H9 (cell line): Measurements from ENCODE around the gene WRAP73. TPM values are rescaled to one million over a fixed set of nuclear protein-coding genes. Genes with fewer than 3 reads are reported as not detected.

Source experiments
- DNase-seq: peaks from one replicate; pipeline ENCODE4 v3.0.0-alpha.2; 2017
- H2AFZ ChIP-seq: one replicate; pipeline ENCODE4 v1.6.1; 2013; ENCODE audit warnings: mild to moderate bottlenecking, low read length, control low read depth, moderate library complexity
- H2AK5ac ChIP-seq: 2 replicates; pipeline ENCODE4 v1.6.1; 2013; ENCODE audit warnings: low read length, control low read depth, mixed read lengths; ENCODE audit not compliant: insufficient read length
- H2BK120ac ChIP-seq: one replicate; pipeline ENCODE4 v1.6.1; 2013; ENCODE audit warnings: low read depth, mild to moderate bottlenecking, low read length, control low read depth, inconsistent platforms; ENCODE audit not compliant: poor library complexity, severe bottlenecking
- H2BK12ac ChIP-seq: 2 replicates; pipeline ENCODE4 v1.6.1; 2013; ENCODE audit warnings: low read length, control low read depth, mixed read lengths, low read depth; ENCODE audit not compliant: insufficient read length
- H2BK15ac ChIP-seq: 2 replicates; pipeline ENCODE4 v1.6.1; 2013; ENCODE audit warnings: low read depth, low read length, control low read depth
- H2BK20ac ChIP-seq: one replicate; pipeline ENCODE4 v1.6.1; 2013; ENCODE audit warnings: low read depth, mild to moderate bottlenecking, low read length, control low read depth, inconsistent platforms; ENCODE audit not compliant: poor library complexity, severe bottlenecking
- H2BK5ac ChIP-seq: 2 replicates; pipeline ENCODE4 v1.6.1; 2013; ENCODE audit warnings: low read length, control low read depth, mixed read lengths; ENCODE audit not compliant: insufficient read length
- H3K14ac ChIP-seq: 2 replicates; pipeline ENCODE4 v1.6.1; 2013; ENCODE audit warnings: low read length, control low read depth; ENCODE audit not compliant: insufficient read depth
- H3K18ac ChIP-seq: 2 replicates; pipeline ENCODE4 v1.6.1; 2013; ENCODE audit warnings: low read depth, mild to moderate bottlenecking, mixed read lengths, low read length, control low read depth; ENCODE audit not compliant: insufficient read length
- H3K23ac ChIP-seq: 2 replicates; pipeline ENCODE4 v1.6.1; 2013; ENCODE audit warnings: low read length, control low read depth, mixed read lengths, low read depth; ENCODE audit not compliant: insufficient read length
- H3K23me2 ChIP-seq: 2 replicates; pipeline ENCODE4 v1.6.1; 2013; ENCODE audit warnings: low read depth, mild to moderate bottlenecking, mixed read lengths, low read length, control low read depth; ENCODE audit not compliant: insufficient read length, poor library complexity, severe bottlenecking
- H3K27ac ChIP-seq: 2 replicates; pipeline ENCODE4 v1.5.1; 2013; ENCODE audit warnings: low read length, control low read depth, mixed read lengths, low read depth; ENCODE audit not compliant: insufficient read length
- H3K27me3 ChIP-seq: 2 replicates; pipeline ENCODE4 v1.6.1; 2013; ENCODE audit warnings: low read length, control low read depth, inconsistent platforms; ENCODE audit not compliant: insufficient read depth
- H3K4ac ChIP-seq: 2 replicates; pipeline ENCODE4 v1.6.1; 2013; ENCODE audit warnings: low read depth, mild to moderate bottlenecking, control low read depth, inconsistent platforms, low read length, moderate library complexity
- H3K4me1 ChIP-seq: 2 replicates; pipeline ENCODE4 v1.6.1; 2013; ENCODE audit warnings: low read length, control low read depth, inconsistent platforms; ENCODE audit not compliant: insufficient read depth
- H3K4me2 ChIP-seq: 2 replicates; pipeline ENCODE4 v1.6.1; 2013; ENCODE audit warnings: low read length, control low read depth, mixed read lengths; ENCODE audit not compliant: insufficient read length, insufficient read depth
- H3K56ac ChIP-seq: 2 replicates; pipeline ENCODE4 v1.6.1; 2013; ENCODE audit warnings: low read depth, mild to moderate bottlenecking, mixed read lengths, low read length, control low read depth; ENCODE audit not compliant: insufficient read length
- H3K79me1 ChIP-seq: 2 replicates; pipeline ENCODE4 v1.6.1; 2013; ENCODE audit warnings: low read depth, mild to moderate bottlenecking, moderate library complexity, low read length, control low read depth, inconsistent platforms; ENCODE audit not compliant: insufficient read depth, poor library complexity, severe bottlenecking
- H3K79me2 ChIP-seq: 2 replicates; pipeline ENCODE4 v1.6.1; 2013; ENCODE audit warnings: low read length, control low read depth, inconsistent platforms; ENCODE audit not compliant: insufficient read depth
- H3K9ac ChIP-seq: 2 replicates; pipeline ENCODE4 v1.6.1; 2013; ENCODE audit warnings: low read length, control low read depth, mixed read lengths; ENCODE audit not compliant: insufficient read length; ENCODE audit errors: extremely low read depth
- H3K9me3 ChIP-seq: one replicate; pipeline ENCODE4 v1.6.1; 2013; ENCODE audit warnings: low read depth, low read length, inconsistent platforms; ENCODE audit not compliant: control insufficient read depth
- H3T11ph ChIP-seq: one replicate; pipeline ENCODE4 v1.6.1; 2013; ENCODE audit warnings: mild to moderate bottlenecking, low read length, control low read depth, inconsistent platforms
- H4K20me1 ChIP-seq: one replicate; pipeline ENCODE4 v1.6.1; 2013; ENCODE audit not compliant: control insufficient read depth, insufficient read length, insufficient read depth
- H4K5ac ChIP-seq: 2 replicates; pipeline ENCODE4 v1.6.1; 2013; ENCODE audit warnings: low read depth, mild to moderate bottlenecking, mixed read lengths, low read length, control low read depth; ENCODE audit not compliant: insufficient read length
- H4K8ac ChIP-seq: replicated peaks from 2 replicates; pipeline ENCODE4 v1.6.1; 2013; ENCODE audit warnings: low read length, control low read depth, mixed read lengths, low read depth; ENCODE audit not compliant: insufficient read length
- H4K91ac ChIP-seq: 2 replicates; pipeline ENCODE4 v1.6.1; 2013; ENCODE audit warnings: low read depth, mild to moderate bottlenecking, moderate library complexity, mixed read lengths, low read length, control low read depth; ENCODE audit not compliant: insufficient read length
- H3K27ac Mint-ChIP-seq, 3 experiments: 2 replicates in 2 of 3; 3 replicates in 1 of 3; pipeline ENCODE4 v1.8.0; 2020 to 2021; ENCODE audit warnings: mixed read lengths in 3 of 3, mild to moderate bottlenecking in 1 of 3, moderate library complexity in 1 of 3
- H3K27me3 Mint-ChIP-seq: 2 replicates; pipeline ENCODE4 v1.8.0; 2021; ENCODE audit warnings: low read depth, mild to moderate bottlenecking, moderate library complexity, mixed read lengths
- H3K36me3 Mint-ChIP-seq, 3 experiments: 2 replicates in 2 of 3; 3 replicates in 1 of 3; pipeline ENCODE4 v1.8.0; 2020 to 2021; ENCODE audit warnings: low read depth in 3 of 3, mixed read lengths in 3 of 3; ENCODE audit not compliant: insufficient read depth in 1 of 3
- H3K4me1 Mint-ChIP-seq, 2 experiments: 2 replicates each; pipeline ENCODE4 v1.8.0; 2020; ENCODE audit warnings: mixed read lengths in 2 of 2
- H3K4me3 Mint-ChIP-seq, 2 experiments: 2 replicates in 1 of 2; 3 replicates in 1 of 2; pipeline ENCODE4 v1.8.0; 2020 to 2021; ENCODE audit warnings: mild to moderate bottlenecking in 2 of 2, mixed read lengths in 2 of 2, moderate library complexity in 1 of 2
- H3K9me3 Mint-ChIP-seq, 2 experiments: 2 replicates in 1 of 2; 3 replicates in 1 of 2; pipeline ENCODE4 v1.8.0; 2020; ENCODE audit warnings: mild to moderate bottlenecking in 2 of 2, mixed read lengths in 2 of 2, moderate library complexity in 1 of 2
- CTCF ChIP-seq: fragments of 200-600 bp; sonication (generic); conservative IDR thresholded peaks from 3 replicates; pipeline ENCODE4 v1.8.0; 2021; ENCODE audit warnings: antibody characterized with exemption, mild to moderate bottlenecking
- WGBS: extraction: QIAGEN DNeasy Blood & Tissue Kit; methylation state at CpG from one replicate; pipeline ENCODE4 v1.1.7; 2013; ENCODE audit warnings: missing lambda C conversion rate, low lambda C conversion rate, mixed read lengths; ENCODE audit not compliant: insufficient read length; ENCODE audit errors: extremely low coverage; 5-methylcytosine and 5-hydroxymethylcytosine counted together
- total RNA-seq: library from RNA; stranded (reverse); gene quantifications from 2 replicates; pipeline ENCODE4 v1.2.1, GENCODE V29; 2021

Gene WRAP73
- total RNA-seq, 1 experiment from 2014 or later = 28.4 TPM

- H3K9me3 ChIP-seq = no peaks in the 10 kb centered on the region
- no peak overlapping the region for H3T11ph ChIP-seq
- H3K23me2 ChIP-seq = no peaks in the 10 kb centered on the region
- H3K23ac ChIP-seq = no peak overlapping the region
- Mint-ChIP-seq H3K27me3 (no peaks in the 10 kb centered on the region), H3K36me3 (peaks cover 6 to 53% (median 50%) of the 10 kb centered on the region in 3 experiments; a peak in 6 of 7 replicates), H3K4me1 (peaks cover 4 to 14% of the 10 kb centered on the region in 2 experiments), H3K9me3 (no peaks in the 10 kb centered on the region), H3K4me3 (no peak overlapping the region), H3K27ac (peak overlapping the region in 1 of 3 experiments; percentile 90; a peak in 2 of 7 replicates)
- no peak overlapping the region for H2AFZ ChIP-seq
- no peak overlapping the region for H3K56ac ChIP-seq
- H3K14ac ChIP-seq = no peak overlapping the region
- WGBS = no CpG with 5 or more reads among the region's 14 CpGs
- H3K18ac ChIP-seq = no peak overlapping the region
- no peaks in the 10 kb centered on the region for H3K4me1 ChIP-seq
- no peak overlapping the region for H4K8ac ChIP-seq
- H2BK12ac ChIP-seq = no peak overlapping the region
- no peak overlapping the region for H2BK120ac ChIP-seq
- H4K5ac ChIP-seq = no peak overlapping the region
- H3K4me2 ChIP-seq = no peak overlapping the region
- H2BK5ac ChIP-seq = no peak overlapping the region
- H3K79me1 ChIP-seq = no peaks in the 10 kb centered on the region
- no peak overlapping the region for H3K9ac ChIP-seq
- H3K79me2 ChIP-seq = no peaks in the 10 kb centered on the region
- no peak for TF ChIP-seq CTCF
- no peaks in the 10 kb centered on the region for H4K20me1 ChIP-seq
- H3K4ac ChIP-seq = no peak overlapping the region
- no peak overlapping the region for H3K27ac ChIP-seq
- no peak overlapping the region for H2AK5ac ChIP-seq
- H4K91ac ChIP-seq = no peak overlapping the region
- no peaks in the 10 kb centered on the region for H3K27me3 ChIP-seq
- DNase-seq = no peak
- H2BK15ac ChIP-seq = no peak overlapping the region
- H2BK20ac ChIP-seq = no peak overlapping the region
These were observed 13.8 kb downstream of the WRAP73 start for GRCh38 chr1:3636080-3636479.
